ENCODE measurements around the gene HTR6. TPM values are rescaled to one million over a fixed set of nuclear protein-coding genes. Genes with fewer than 3 reads are reported as not detected.

Gene HTR6
- total RNA-seq, 4 donors from 2014 or later: not detected

DNA sequence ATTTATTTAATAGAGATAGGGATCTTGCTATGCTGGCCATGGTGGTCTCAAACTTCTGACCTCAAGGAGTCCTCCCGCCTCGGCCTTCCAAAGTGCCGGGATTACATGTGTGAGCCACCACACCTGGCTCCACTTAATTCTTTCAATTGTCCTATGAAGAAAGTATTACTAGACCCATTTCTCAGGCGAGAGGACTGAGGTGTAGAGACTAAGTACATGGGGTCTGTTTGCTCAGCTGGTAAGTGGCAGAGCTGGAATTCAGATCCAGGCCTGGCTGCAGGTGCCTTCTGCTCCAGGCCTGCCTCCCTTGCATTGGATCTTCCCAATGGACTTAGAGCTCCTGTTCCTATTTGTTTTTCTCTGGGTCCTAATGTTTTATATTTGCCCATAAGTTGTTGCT, 55.5 kb downstream of the HTR6 start:
- no peak for DNase-seq
- H3K36me3 ChIP-seq: no peaks in the 10 kb centered on the region
- ATAC-seq: no peak
- H3K27me3 ChIP-seq: no peaks in the 10 kb centered on the region
- intact Hi-C loops (cut with DNase I; ENCODE audit: low total_unique reads) (no loop called here), in situ Hi-C loops (cut with MboI; ENCODE audit: low sequenced_read_pairs in 4 of 4) (no loop called here)
- no peak overlapping the region for H3K27ac ChIP-seq
- H3K9me3 ChIP-seq: no peaks in the 10 kb centered on the region
- H3K4me1 ChIP-seq: no peaks in the 10 kb centered on the region
- H3K4me3 ChIP-seq: no peak overlapping the region
- TF ChIP-seq, protein P1, sequence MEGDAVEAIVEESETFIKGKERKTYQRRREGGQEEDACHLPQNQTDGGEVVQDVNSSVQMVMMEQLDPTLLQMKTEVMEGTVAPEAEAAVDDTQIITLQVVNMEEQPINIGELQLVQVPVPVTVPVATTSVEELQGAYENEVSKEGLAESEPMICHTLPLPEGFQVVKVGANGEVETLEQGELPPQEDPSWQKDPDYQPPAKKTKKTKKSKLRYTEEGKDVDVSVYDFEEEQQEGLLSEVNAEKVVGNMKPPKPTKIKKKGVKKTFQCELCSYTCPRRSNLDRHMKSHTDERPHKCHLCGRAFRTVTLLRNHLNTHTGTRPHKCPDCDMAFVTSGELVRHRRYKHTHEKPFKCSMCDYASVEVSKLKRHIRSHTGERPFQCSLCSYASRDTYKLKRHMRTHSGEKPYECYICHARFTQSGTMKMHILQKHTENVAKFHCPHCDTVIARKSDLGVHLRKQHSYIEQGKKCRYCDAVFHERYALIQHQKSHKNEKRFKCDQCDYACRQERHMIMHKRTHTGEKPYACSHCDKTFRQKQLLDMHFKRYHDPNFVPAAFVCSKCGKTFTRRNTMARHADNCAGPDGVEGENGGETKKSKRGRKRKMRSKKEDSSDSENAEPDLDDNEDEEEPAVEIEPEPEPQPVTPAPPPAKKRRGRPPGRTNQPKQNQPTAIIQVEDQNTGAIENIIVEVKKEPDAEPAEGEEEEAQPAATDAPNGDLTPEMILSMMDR (IDR thresholded peaks at IDR 0.05 in 4 of 5, conservative IDR thresholded peaks at IDR 0.05 in 1 of 5): no peak
- no peak for TF ChIP-seq POLR2A (IDR thresholded peaks at IDR 0.05)

DNA sequence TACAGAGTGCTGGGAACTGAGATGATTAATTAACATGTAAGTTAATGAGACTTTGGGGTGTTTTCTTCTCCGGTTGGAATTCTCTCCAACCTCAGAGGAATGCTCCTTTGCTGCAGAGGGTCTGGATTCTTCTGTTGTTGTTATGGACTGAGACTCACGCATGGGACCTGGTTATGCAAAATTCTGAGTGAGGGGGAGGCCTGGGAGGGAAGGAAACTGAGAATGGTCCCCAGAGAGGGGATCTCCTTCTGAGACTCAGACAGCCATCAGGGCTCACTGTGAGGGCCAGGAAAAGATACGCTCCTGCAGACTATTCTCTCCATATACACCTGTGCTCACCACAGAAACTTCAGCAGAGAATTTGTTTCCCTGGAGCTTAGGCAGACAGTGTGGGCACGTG, 56.3 kb downstream of the HTR6 start:
- Histone ChIP-seq H3K9me3 (no peaks in the 10 kb centered on the region), H3K27ac (no peak overlapping the region), H3K27me3 (no peaks in the 10 kb centered on the region), H3K4me1 (no peaks in the 10 kb centered on the region), H3K4me3 (no peak overlapping the region), H3K36me3 (no peaks in the 10 kb centered on the region)
- in situ Hi-C loops (cut with MboI; ENCODE audit: low sequenced_read_pairs in 4 of 4) (no loop called here), intact Hi-C loops (cut with DNase I; ENCODE audit: low total_unique reads) (no loop called here)
- no peak for ATAC-seq
- no peak for DNase-seq
- no peak for TF ChIP-seq POLR2A (IDR thresholded peaks at IDR 0.05)

DNA sequence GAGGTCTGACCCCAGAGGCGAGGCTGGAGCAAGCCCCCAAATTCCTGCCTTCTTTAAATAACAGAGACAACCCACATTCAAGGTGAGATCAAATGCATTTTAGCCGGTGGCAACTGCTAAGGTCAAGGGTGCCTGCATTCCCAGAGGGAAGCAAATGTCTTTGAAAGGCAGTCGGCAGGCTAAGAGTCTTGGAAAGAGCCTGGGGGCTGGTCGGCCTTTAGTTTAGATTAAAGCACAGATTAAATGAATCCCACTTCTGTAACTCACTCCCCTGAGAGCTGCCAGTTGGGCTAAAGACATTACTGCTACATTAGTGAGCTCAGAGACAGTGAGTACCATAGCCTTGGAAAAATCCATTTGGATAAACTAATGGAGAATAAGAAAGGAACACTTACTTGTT, 59.2 kb downstream of the HTR6 start:
- in situ Hi-C loops (cut with MboI; ENCODE audit: low sequenced_read_pairs in 4 of 4) (no loop called here), intact Hi-C loops (cut with DNase I; ENCODE audit: low total_unique reads) (no loop called here)
- DNase-seq: no peak

DNA sequence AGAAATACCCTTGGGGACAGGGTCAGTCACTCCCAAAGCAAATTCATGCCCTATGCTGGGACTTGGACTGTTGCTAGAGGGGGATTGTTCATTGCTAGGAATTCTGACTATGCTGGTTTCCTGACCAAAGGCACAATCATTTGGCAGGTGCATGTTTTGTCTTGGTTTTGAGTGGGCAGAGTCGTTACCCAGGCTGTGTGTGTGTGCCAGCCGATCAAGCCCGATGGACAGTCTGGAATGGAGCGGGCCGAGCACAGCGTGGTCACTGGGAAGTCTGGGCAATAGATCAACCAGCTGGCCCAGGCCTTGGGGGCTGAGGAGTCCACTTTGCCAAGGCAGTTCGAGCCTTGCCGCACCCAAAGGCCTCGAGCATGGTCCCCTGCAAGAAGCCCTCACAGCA, 60.9 kb downstream of the HTR6 start:
- H3K27ac ChIP-seq: no peak overlapping the region

More for the DNA sequence above, 59.2 kb downstream of the HTR6 start:
- TF ChIP-seq, protein P1 (IDR thresholded peaks at IDR 0.05 in 4 of 5, conservative IDR thresholded peaks at IDR 0.05 in 1 of 5): no peak
- no peak for TF ChIP-seq POLR2A (IDR thresholded peaks at IDR 0.05)
- Histone ChIP-seq H3K27ac (no peak overlapping the region), H3K36me3 (no peaks in the 10 kb centered on the region), H3K4me3 (no peak overlapping the region), H3K27me3 (no peaks in the 10 kb centered on the region), H3K4me1 (peaks cover 5 to 12% of the 10 kb centered on the region in 2 donors), H3K9me3 (no peaks in the 10 kb centered on the region)
- no peak for ATAC-seq

DNA sequence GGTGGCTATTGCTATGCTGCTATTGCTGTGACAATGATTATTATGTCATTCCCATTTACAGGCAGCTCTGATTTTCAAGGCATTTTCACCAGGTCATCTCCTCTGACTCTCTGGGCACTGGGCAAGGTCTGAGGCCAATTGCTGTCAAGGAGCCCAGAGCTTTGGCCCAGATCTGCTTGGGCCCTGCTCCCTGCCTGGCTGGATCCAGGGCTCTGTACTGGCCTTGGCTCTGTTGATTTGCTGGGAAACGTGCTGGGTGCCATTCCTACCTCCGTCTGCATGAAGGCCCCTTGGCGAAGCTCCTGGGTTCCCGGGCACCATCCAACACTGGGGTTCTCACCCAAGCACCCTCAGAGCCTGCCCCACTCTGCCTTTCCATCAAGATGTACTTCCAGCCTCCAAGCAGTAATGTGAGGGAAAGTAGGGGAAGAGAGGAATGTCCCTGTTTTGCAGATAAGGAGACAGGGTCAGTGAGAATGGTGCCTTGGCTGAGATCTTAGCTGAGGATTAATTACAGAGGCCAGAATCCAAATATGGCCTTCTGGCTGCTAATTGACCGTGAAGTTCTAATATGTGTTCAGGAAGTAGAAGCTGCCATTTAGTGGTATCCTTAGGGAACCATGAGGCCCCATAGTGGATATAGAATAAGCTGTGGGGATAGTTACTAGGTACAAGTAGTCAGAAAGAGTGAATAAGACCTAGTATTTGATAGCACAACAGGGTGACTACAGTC, 63.9 kb downstream of the HTR6 start:
- Histone ChIP-seq H3K27me3 (no peaks in the 10 kb centered on the region), H3K27ac (no peak overlapping the region), H3K9me3 (no peaks in the 10 kb centered on the region), H3K4me3 (no peak overlapping the region), H3K36me3 (no peaks in the 10 kb centered on the region), H3K4me1 (peaks cover 5 to 14% of the 10 kb centered on the region in 2 donors)
- in situ Hi-C loops (cut with MboI; ENCODE audit: low sequenced_read_pairs in 4 of 4): no loop called here
- intact Hi-C loops (cut with DNase I; ENCODE audit: low total_unique reads): no loop called here
- ATAC-seq (no peak), DNase-seq (no peak)
- TF ChIP-seq POLR2A (IDR thresholded peaks at IDR 0.05): no peak
- TF ChIP-seq, protein P1 (IDR thresholded peaks at IDR 0.05 in 4 of 5, conservative IDR thresholded peaks at IDR 0.05 in 1 of 5): no peak

More for the DNA sequence above, 60.9 kb downstream of the HTR6 start:
- TF ChIP-seq POLR2A (IDR thresholded peaks at IDR 0.05): no peak
- no peaks in the 10 kb centered on the region for H3K27me3 ChIP-seq
- in situ Hi-C loops (cut with MboI; ENCODE audit: low sequenced_read_pairs in 4 of 4): no loop called here
- no peak overlapping the region for H3K4me3 ChIP-seq
- no peaks in the 10 kb centered on the region for H3K36me3 ChIP-seq
- intact Hi-C loops (cut with DNase I; ENCODE audit: low total_unique reads): no loop called here
- no peaks in the 10 kb centered on the region for H3K9me3 ChIP-seq
- ATAC-seq (no peak), DNase-seq (no peak)
- H3K4me1 ChIP-seq: peaks cover 5 to 14% of the 10 kb centered on the region in 2 donors

Data from gastrocnemius medialis (tissue), 4 donors.